Measurements from ENCODE around the gene MGAT4D. TPM values are rescaled to one million over a fixed set of nuclear protein-coding genes. Genes with fewer than 3 reads are reported as not detected.
A peak's percentile ranks its signal among the peaks of the same experiment; 100 is the strongest.
"Not testable (repeated sequence)": the region's sequence is repeated elsewhere in the genome, so short reads cannot be mapped to it uniquely, and the experiment has no call there.

Gene MGAT4D
- total RNA-seq, 2 experiments from 2014 or later, result not detected

- DNase-seq (no peak), ATAC-seq (no peak)
- POLR2A ChIA-PET, result no interaction called here
- TF ChIP-seq, protein P1, sequence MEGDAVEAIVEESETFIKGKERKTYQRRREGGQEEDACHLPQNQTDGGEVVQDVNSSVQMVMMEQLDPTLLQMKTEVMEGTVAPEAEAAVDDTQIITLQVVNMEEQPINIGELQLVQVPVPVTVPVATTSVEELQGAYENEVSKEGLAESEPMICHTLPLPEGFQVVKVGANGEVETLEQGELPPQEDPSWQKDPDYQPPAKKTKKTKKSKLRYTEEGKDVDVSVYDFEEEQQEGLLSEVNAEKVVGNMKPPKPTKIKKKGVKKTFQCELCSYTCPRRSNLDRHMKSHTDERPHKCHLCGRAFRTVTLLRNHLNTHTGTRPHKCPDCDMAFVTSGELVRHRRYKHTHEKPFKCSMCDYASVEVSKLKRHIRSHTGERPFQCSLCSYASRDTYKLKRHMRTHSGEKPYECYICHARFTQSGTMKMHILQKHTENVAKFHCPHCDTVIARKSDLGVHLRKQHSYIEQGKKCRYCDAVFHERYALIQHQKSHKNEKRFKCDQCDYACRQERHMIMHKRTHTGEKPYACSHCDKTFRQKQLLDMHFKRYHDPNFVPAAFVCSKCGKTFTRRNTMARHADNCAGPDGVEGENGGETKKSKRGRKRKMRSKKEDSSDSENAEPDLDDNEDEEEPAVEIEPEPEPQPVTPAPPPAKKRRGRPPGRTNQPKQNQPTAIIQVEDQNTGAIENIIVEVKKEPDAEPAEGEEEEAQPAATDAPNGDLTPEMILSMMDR (IDR thresholded peaks at IDR 0.05), result no peak
- H3K27ac Mint-ChIP-seq, result no peak overlapping the region
- no peaks in the 10 kb centered on the region for H3K4me1 Mint-ChIP-seq (ENCODE audit: low read depth)
- CTCF ChIA-PET, result no interaction called here
- intact Hi-C loops (cut with micrococcal nuclease), result no loop called here
- H3K36me3 Mint-ChIP-seq (ENCODE audit: low read depth), result no peaks in the 10 kb centered on the region
- no peak overlapping the region for H3K4me3 Mint-ChIP-seq
- peaks cover 20% of the 10 kb centered on the region for H3K27me3 Mint-ChIP-seq
- H3K9me3 Mint-ChIP-seq, result no peaks in the 10 kb centered on the region
Measured at GRCh38 chr4:140448162-140448561, 49.9 kb downstream of the MGAT4D start.

- ATAC-seq; CTCF ChIA-PET; DNase-seq; POLR2A ChIA-PET; intact Hi-C loops (cut with micrococcal nuclease); H3K27ac Mint-ChIP-seq; H3K36me3 Mint-ChIP-seq (ENCODE audit: low read depth); H3K4me3 Mint-ChIP-seq; H3K9me3 Mint-ChIP-seq; H3K4me1 Mint-ChIP-seq (ENCODE audit: low read depth): not testable (repeated sequence)
- H3K27me3 Mint-ChIP-seq, result peaks cover 19% of the 10 kb centered on the region
Measured at GRCh38 chr4:140444347-140444746, 53.7 kb downstream of the MGAT4D start.

GRCh38 chr4:140439644-140440142 lies 58.4 kb downstream of the MGAT4D start:
- Mint-ChIP-seq H3K4me1 (ENCODE audit: low read depth) (no peaks in the 10 kb centered on the region), H3K4me3 (no peak overlapping the region), H3K27me3 (peaks cover 2% of the 10 kb centered on the region), H3K9me3 (no peaks in the 10 kb centered on the region), H3K27ac (no peak overlapping the region), H3K36me3 (ENCODE audit: low read depth) (no peaks in the 10 kb centered on the region)
- TF ChIP-seq, protein P1 (IDR thresholded peaks at IDR 0.05), result no peak
- intact Hi-C loops (cut with micrococcal nuclease), result no loop called here
- ATAC-seq (no peak), DNase-seq (no peak)
- CTCF ChIA-PET, result no interaction called here
- POLR2A ChIA-PET, result no interaction called here

- POLR2A ChIA-PET, result interaction anchor here (1.0 kb wide), 1 partner anchor 294 kb away, joined by 3 read pairs; no protein-coding TSS in a partner anchor
- intact Hi-C loops (cut with micrococcal nuclease), result no loop called here
- Mint-ChIP-seq H3K9me3 (no peaks in the 10 kb centered on the region), H3K27me3 (peaks cover 39% of the 10 kb centered on the region), H3K27ac (no peak overlapping the region), H3K4me3 (peak overlapping the region; percentile 73), H3K4me1 (ENCODE audit: low read depth) (peaks cover 5% of the 10 kb centered on the region), H3K36me3 (ENCODE audit: low read depth) (no peaks in the 10 kb centered on the region)
- DNase-seq (no peak), ATAC-seq (no peak)
- TF ChIP-seq, protein P1 (IDR thresholded peaks at IDR 0.05), result no peak
- CTCF ChIA-PET, result interaction anchor here (1.1 to 2.7 kb wide), 7 partner anchors 10 to 181 kb away, joined by 3 to 14 read pairs (median 7); partner anchors contain the start of gene ELMOD2
Measured at GRCh38 chr4:140427919-140428471, 70.1 kb downstream of the MGAT4D start.

DNA sequence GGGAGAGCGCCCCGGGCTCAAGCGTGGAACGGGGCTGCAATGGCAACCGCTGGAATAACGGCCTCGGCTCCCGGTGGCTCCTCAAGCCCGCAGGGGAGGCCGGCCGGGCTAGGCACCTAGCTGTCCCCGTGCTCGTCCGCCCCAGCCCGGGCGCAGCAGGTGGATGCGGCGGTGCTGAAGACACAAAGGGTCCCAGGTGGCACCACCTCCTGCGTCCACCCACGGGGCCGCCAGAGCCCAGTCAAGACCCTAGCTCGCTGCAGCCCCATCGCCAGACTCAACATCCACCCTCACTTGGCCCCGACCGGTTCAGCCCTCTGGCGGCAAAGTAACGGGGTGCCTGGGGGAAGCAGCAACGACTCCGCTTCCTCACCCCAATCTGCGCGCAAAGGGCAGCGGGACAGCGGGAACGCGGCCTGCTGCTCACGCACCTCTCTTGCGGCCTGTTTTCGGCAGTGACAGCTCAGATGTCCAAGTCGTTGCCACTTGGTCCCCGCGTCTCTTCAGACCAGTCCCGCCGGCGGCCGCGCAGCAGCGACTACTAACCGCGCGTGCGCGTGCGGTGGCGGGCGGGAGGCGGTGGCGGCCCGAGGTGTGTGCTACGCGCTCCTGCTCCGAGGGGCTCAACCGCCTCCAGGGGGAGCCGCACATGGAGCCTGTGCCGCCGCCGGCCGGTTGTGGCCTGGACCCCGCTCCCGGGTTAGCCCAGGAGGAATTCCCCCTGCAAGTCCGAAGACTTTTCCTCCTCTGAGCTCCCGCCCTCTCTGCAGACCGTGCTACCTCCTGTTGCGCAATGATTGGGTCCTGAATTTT lies 70.8 kb downstream of the MGAT4D start, which contains the start of gene CLGN:
TSS of gene CLGN (minus strand) at position 543 of the 813 bp plus-strand sequence. CDS start 14,570 bp downstream, outside the sequence.
- ChIA-PET POLR2A (interaction anchor here (0.6 to 1.0 kb wide), 2 partner anchors 67 to 294 kb away, joined by 3 read pairs; no protein-coding TSS in a partner anchor), CTCF (interaction anchor here (1.0 to 2.7 kb wide), 11 partner anchors 9 to 182 kb away, joined by 3 to 14 read pairs (median 5); partner anchors contain the start of gene ELMOD2)
- TF ChIP-seq, protein P1 (IDR thresholded peaks at IDR 0.05), result peak; percentile 54
- Mint-ChIP-seq H3K9me3 (no peaks in the 10 kb centered on the region), H3K4me3 (peak within 1 kb of the TSS; percentile 73), H3K4me1 (ENCODE audit: low read depth) (peaks cover 5% of the 10 kb centered on the region), H3K27ac (no peak within 1 kb of the TSS), H3K27me3 (peaks cover 38% of the 10 kb centered on the region), H3K36me3 (ENCODE audit: low read depth) (no peaks in the 10 kb centered on the region)
- peak; percentile 91 for ATAC-seq
- intact Hi-C loops (cut with micrococcal nuclease), result no loop called here
- DNase-seq, result peak; percentile 68

Measured in activated CD8-positive, alpha-beta T cell treated with anti-CD3 and anti-CD28 coated beads for 36 hours (primary cell).